IMR-90 (cell line): ENCODE results near the gene ADCY1.

Source experiments
- CTCF ChIP-seq: conservative IDR thresholded peaks from 2 replicates; pipeline ENCODE4 v1.5.1; 2012; ENCODE audit warnings: mild to moderate bottlenecking, low read depth, low read length, improper control_type of control experiment
- FOS ChIP-seq: fragments of 150-350 bp; IDR thresholded peaks from 2 replicates; pipeline ENCODE4 v1.6.1; 2016; ENCODE audit warnings: low read depth, low read length
- MAZ ChIP-seq: IDR thresholded peaks from 2 replicates; pipeline ENCODE4 v1.6.1; 2012; ENCODE audit warnings: low read depth, mild to moderate bottlenecking, low read length, improper control_type of control experiment, moderate library complexity, borderline replicate concordance
- NFE2L2 ChIP-seq: fragments of 150-350 bp; IDR thresholded peaks from 2 replicates; pipeline ENCODE4 v1.6.1; 2016; ENCODE audit warnings: low read depth, mild to moderate bottlenecking, low read length
- SMC3 ChIP-seq: fragments of 150-350 bp; IDR thresholded peaks from 2 replicates; pipeline ENCODE4 v1.6.1; 2016; ENCODE audit warnings: low read depth, mild to moderate bottlenecking, antibody characterized with exemption, low read length, moderate library complexity
- TF ChIP-seq, protein P1 (sequence below): fragments of 150-350 bp; IDR thresholded peaks from 2 replicates; pipeline ENCODE4 v1.6.1; 2016; ENCODE audit warnings: low read depth, mild to moderate bottlenecking, low read length, moderate library complexity, borderline replicate concordance

GRCh38 chr7:45708046-45708950 is 134.1 kb downstream of the ADCY1 start:
- TF ChIP-seq NFE2L2: no peak
- TF ChIP-seq, protein P1, sequence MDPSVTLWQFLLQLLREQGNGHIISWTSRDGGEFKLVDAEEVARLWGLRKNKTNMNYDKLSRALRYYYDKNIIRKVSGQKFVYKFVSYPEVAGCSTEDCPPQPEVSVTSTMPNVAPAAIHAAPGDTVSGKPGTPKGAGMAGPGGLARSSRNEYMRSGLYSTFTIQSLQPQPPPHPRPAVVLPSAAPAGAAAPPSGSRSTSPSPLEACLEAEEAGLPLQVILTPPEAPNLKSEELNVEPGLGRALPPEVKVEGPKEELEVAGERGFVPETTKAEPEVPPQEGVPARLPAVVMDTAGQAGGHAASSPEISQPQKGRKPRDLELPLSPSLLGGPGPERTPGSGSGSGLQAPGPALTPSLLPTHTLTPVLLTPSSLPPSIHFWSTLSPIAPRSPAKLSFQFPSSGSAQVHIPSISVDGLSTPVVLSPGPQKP: no peak
- no peak for TF ChIP-seq CTCF
- TF ChIP-seq SMC3: no peak
- no peak for TF ChIP-seq FOS
- TF ChIP-seq MAZ: no peak
